Measurements from ENCODE around the gene PROM1. TPM values are rescaled to one million over a fixed set of nuclear protein-coding genes. Genes with fewer than 3 reads are reported as not detected.

Gene PROM1
- total and polyA plus RNA-seq, 9 of the 15 experiments (the other 6 are each of a cell fraction or from before 2014, with no cell fraction given) = 0.05 TPM; not detected in 8

- no peak for DNase-seq (ENCODE audit: extremely low read depth in 1 of 4, low spot score in 3 of 4)
- POLR2A ChIA-PET = interaction anchor here (0.6 to 1.2 kb wide), 2 partner anchors 8 to 1382 kb away, joined by 3 read pairs; no protein-coding TSS in a partner anchor
- no peak overlapping the region for H3K27ac ChIP-seq (ENCODE audit: extremely low read depth, low read depth, low read length)
These were observed 27.0 kb upstream of the PROM1 start for GRCh38 chr4:16110661-16111290.

More at GRCh38 chr4:16110661-16111290, 27.0 kb upstream of the PROM1 start:
- BruUV-seq (replicated peaks) = no TSS peak
- Histone ChIP-seq H2AFZ (ENCODE audit: low read depth, low read length) (no peak overlapping the region), H3K4me1 (replicated peaks in 1 of 2; ENCODE audit: control insufficient read depth in 2 of 2, insufficient read depth in 2 of 2, low read length in 2 of 2) (no peaks in the 10 kb centered on the region), H3K36me3 (ENCODE audit: control insufficient read depth, insufficient read depth, low read length) (no peaks in the 10 kb centered on the region), H3K9me3 (replicated peaks; ENCODE audit: control insufficient read depth, insufficient read depth, low read depth, low read length) (no peaks in the 10 kb centered on the region), H3K4me2 (ENCODE audit: insufficient read depth, low read length) (no peak overlapping the region), H4K20me1 (replicated peaks; ENCODE audit: control insufficient read depth, insufficient read depth, low read length) (no peaks in the 10 kb centered on the region), H3K27me3 (ENCODE audit: control insufficient read depth in 2 of 2, insufficient read depth in 2 of 2, low read length in 2 of 2) (peaks cover 0 to 16% of the 10 kb centered on the region in 2 experiments; a peak in 2 of 5 replicates), H3K9me1 (ENCODE audit: control insufficient read depth, insufficient read depth, low read length) (no peaks in the 10 kb centered on the region), H3K9ac (ENCODE audit: insufficient read depth in 1 of 2, low read depth in 2 of 2, low read length in 2 of 2) (no peak overlapping the region), H3K79me2 (ENCODE audit: control insufficient read depth, insufficient read depth, low read length) (no peaks in the 10 kb centered on the region), H3K4me3 (no peak overlapping the region)
- intact Hi-C loops (cut with micrococcal nuclease) (no loop called here), in situ Hi-C loops (cut with MboI) (no loop called here)
- no peak for TF ChIP-seq MYBL2 (IDR thresholded peaks at IDR 0.05; ENCODE audit: low read depth)
- no peak for TF ChIP-seq MYBL2 (CRISPR knock-in tag; IDR thresholded peaks at IDR 0.05; ENCODE audit: borderline replicate concordance)
- no peak for TF ChIP-seq PBX2 (CRISPR knock-in tag; IDR thresholded peaks at IDR 0.05; ENCODE audit: low read depth)
- no peak for TF ChIP-seq PBX2 (tag; conservative IDR thresholded peaks at IDR 0.05; ENCODE audit: low read depth)
- no peak for TF ChIP-seq ZC3H8 (IDR thresholded peaks at IDR 0.05)
- no peak for TF ChIP-seq WHSC1 (IDR thresholded peaks at IDR 0.05; ENCODE audit: low read length)
- TF ChIP-seq ZNF589 (CRISPR knock-in tag; IDR thresholded peaks at IDR 0.05; ENCODE audit: low read depth) = no peak
- no peak for TF ChIP-seq MLLT1 (IDR thresholded peaks at IDR 0.05)
- no peak for TF ChIP-seq SOX6 (IDR thresholded peaks at IDR 0.05)
- FAIRE-seq (no peak), ATAC-seq (no peak)
- WGBS (ENCODE audit: insufficient coverage, low coverage, missing lambda C conversion rate) = 0% methylated on average over 3 of the region's 3 CpGs
- CTCF ChIA-PET (ENCODE audit: low intra/inter-chr PET ratio) = no interaction called here

Measured in K562 (cell line).